Left lobe of liver (tissue), 2 donors: Measurements from ENCODE around the gene USP44. TPM values are rescaled to one million over a fixed set of nuclear protein-coding genes. Genes with fewer than 3 reads are reported as not detected.

Source experiments
- ATAC-seq: fragments of 200-7000 bp; cut with Tn5 transposase; one replicate; pipeline ENCODE4 v1.9.1; 2020; ENCODE audit warnings: mild to moderate bottlenecking, moderate library complexity
- DNase-seq: peaks from one replicate; pipeline ENCODE4 v3.0.0-alpha.2; 2020; ENCODE audit warnings: low spot score
- total RNA-seq: library from RNA; stranded (reverse); gene quantifications from one replicate; pipeline ENCODE4 v1.2.1, GENCODE V29; 2021
- donor health status: DM: no; HTN: no; CAD: no; lungs with moderate emphysema.
- donor health status: DM: no; HTN: yes; CAD: no.

Gene USP44
- total RNA-seq, 1 donor from 2014 or later, result 0.18 TPM

- ATAC-seq (peak; percentile 67), DNase-seq (no peak)
Measured at GRCh38 chr12:95548539-95549391, 2.5 kb downstream of the USP44 start.

GRCh38 chr12:95548056-95548538 lies 3.2 kb downstream of the USP44 start:
- ATAC-seq (peak; percentile 24), DNase-seq (no peak)

- DNase-seq (no peak), ATAC-seq (no peak)
Measured at GRCh38 chr12:95547522-95548055, 3.7 kb downstream of the USP44 start.

GRCh38 chr12:95546491-95546813 lies 4.8 kb downstream of the USP44 start:
- DNase-seq, result no peak
- ATAC-seq, result no peak

- no peak for ATAC-seq
- no peak for DNase-seq
Measured at GRCh38 chr12:95545731-95546490, 5.4 kb downstream of the USP44 start.

- DNase-seq, result no peak
- ATAC-seq, result no peak
Measured at GRCh38 chr12:95545303-95545702, 6.0 kb downstream of the USP44 start.

GRCh38 chr12:95544756-95545155 lies 6.5 kb downstream of the USP44 start:
- ATAC-seq (no peak), DNase-seq (no peak)

GRCh38 chr12:95543305-95543704 lies 8.0 kb downstream of the USP44 start:
- no peak for ATAC-seq
- DNase-seq, result no peak

- no peak for ATAC-seq
- no peak for DNase-seq
Measured at GRCh38 chr12:95541436-95541835, 9.8 kb downstream of the USP44 start.

GRCh38 chr12:95538656-95539055 lies 12.6 kb downstream of the USP44 start:
- ATAC-seq (no peak), DNase-seq (no peak)

- ATAC-seq (no peak), DNase-seq (no peak)
Measured at GRCh38 chr12:95538006-95538405, 13.3 kb downstream of the USP44 start.

GRCh38 chr12:95533985-95534384 lies 17.3 kb downstream of the USP44 start:
- ATAC-seq, result no peak

GRCh38 chr12:95532851-95533250 lies 18.4 kb downstream of the USP44 start:
- DNase-seq (no peak), ATAC-seq (no peak)

More at GRCh38 chr12:95533985-95534384, 17.3 kb downstream of the USP44 start:
- no peak for DNase-seq

- ATAC-seq (no peak), DNase-seq (no peak)
Measured at GRCh38 chr12:95529693-95530225, 21.5 kb downstream of the USP44 start.

GRCh38 chr12:95528431-95528830 lies 22.8 kb downstream of the USP44 start:
- no peak for ATAC-seq

GRCh38 chr12:95522692-95523091 lies 28.6 kb downstream of the USP44 start:
- ATAC-seq, result no peak

More at GRCh38 chr12:95528431-95528830, 22.8 kb downstream of the USP44 start:
- DNase-seq, result no peak

GRCh38 chr12:95520816-95521215 lies 30.5 kb downstream of the USP44 start:
- ATAC-seq (no peak), DNase-seq (no peak)

More at GRCh38 chr12:95522692-95523091, 28.6 kb downstream of the USP44 start:
- DNase-seq, result no peak

- peak; percentile 46 for ATAC-seq
- DNase-seq, result no peak
Measured at GRCh38 chr12:95518944-95519343, 32.3 kb downstream of the USP44 start.

GRCh38 chr12:95517246-95517645 lies 34.0 kb downstream of the USP44 start:
- ATAC-seq, result no peak

GRCh38 chr12:95516757-95517156 lies 34.5 kb downstream of the USP44 start:
- no peak for ATAC-seq
- DNase-seq, result no peak

More at GRCh38 chr12:95517246-95517645, 34.0 kb downstream of the USP44 start:
- DNase-seq, result no peak

- DNase-seq (no peak), ATAC-seq (no peak)
Measured at GRCh38 chr12:95515197-95515596, 36.1 kb downstream of the USP44 start.
